ACHN (cell line): ENCODE data around the gene FANCE.

Experiments
- DNase-seq: peaks from one replicate; pipeline ENCODE4 v3.0.0-alpha.2; 2015
- in situ Hi-C: cut with HindIII; loops from 2 replicates; pipeline ENCODE4 v1.10.0; 2017; ENCODE audit warnings: low sequenced_read_pairs, low pct_ligation_motif_present, low pct_unique_long_range_greater_than_20kb

Gene FANCE, protein sequence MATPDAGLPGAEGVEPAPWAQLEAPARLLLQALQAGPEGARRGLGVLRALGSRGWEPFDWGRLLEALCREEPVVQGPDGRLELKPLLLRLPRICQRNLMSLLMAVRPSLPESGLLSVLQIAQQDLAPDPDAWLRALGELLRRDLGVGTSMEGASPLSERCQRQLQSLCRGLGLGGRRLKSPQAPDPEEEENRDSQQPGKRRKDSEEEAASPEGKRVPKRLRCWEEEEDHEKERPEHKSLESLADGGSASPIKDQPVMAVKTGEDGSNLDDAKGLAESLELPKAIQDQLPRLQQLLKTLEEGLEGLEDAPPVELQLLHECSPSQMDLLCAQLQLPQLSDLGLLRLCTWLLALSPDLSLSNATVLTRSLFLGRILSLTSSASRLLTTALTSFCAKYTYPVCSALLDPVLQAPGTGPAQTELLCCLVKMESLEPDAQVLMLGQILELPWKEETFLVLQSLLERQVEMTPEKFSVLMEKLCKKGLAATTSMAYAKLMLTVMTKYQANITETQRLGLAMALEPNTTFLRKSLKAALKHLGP

GRCh38 chr6:35452183-35453090 is at the start of gene FANCE:
FANCE (plus strand) TSS chr6:35452338; CDS start chr6:35452546, 208 bp downstream.
- peak; percentile 85 for DNase-seq

DNA sequence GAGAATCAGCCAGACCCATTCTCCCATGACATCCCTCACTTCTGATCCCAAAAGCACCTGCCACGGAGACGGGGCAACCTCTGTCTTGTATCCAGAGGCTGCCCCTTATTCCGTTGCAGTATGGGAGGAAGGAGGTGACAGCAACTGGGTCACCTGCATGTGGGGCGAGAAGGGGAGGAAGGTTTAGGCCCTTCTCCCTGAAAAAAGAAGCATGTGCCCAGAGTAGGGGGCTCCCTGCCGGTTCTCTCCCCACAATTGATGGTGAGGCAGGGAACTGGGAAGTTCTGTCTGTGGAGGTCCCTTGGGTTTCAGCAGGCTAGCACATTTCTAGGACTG is 49.3 kb upstream of the FANCE start:
- DNase-seq = no peak
- in situ Hi-C loops = no loop called here

More at GRCh38 chr6:35452183-35453090, at the start of gene FANCE:
- in situ Hi-C loops = no loop called here

DNA sequence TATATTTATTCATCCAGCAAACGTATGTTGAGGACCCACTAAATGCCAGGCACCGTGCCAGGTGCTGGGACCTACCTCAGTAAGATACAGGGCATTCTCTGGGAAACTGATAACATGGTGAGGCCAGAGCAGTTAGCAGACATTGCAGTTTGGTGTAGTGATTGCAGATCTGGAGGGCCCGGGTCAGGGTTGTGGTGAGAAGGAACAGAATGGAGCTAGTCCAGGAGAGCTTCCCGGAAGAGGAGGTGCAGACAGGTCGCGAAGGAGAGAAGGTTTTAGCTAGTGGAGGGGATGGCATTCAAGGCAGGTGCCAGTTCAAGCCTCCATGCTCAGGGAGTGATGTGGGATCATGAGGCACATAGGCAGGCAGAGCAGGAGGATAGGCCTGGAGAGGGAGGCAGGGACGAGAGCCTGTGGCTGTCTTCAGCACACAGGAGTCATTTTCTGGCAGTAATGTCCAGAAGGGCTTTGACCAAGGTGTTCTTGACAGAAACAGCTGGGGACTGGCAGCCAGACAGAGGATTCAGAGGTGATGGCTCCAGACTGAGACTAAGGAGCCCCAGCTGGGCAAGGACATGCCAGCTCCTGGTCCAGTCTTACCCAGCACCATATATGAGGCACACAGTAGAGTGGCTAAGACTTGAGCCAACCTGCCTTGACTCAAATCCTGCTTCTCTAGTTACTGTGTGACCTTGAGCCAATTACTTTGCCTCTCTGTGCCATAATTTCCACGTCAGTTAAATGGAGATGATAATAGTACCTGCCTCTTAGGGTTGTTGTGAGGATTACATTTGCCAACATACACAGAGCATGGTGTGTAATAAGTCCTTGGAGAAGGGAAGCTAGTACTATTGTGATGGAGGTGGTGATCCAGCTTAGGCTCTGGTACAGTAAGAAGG is 48.3 kb upstream of the FANCE start:
- in situ Hi-C loops = no loop called here

GRCh38 chr6:35406711-35407485 is 45.2 kb upstream of the FANCE start:
- in situ Hi-C loops = no loop called here
- no peak for DNase-seq

More for the DNA sequence above, 48.3 kb upstream of the FANCE start:
- DNase-seq = no peak

DNA sequence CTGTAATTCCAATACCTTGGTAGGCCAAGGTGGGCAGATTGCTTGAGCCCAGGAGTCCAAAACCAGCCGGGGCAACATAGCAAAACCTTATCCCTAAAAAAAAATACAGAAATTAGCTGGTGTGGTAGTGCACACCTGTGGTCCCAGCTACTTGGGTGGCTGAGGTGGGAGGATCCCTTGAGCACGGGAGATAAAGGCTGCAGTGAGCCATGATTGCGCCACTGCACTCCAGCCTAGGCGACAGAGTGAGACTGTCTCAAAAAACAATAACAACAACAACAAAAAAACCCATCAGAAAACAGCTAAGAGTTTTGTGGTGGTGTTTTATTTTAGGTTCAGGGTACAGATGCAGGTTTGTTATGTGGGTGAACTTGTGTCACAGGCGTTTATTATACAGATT is 42.9 kb upstream of the FANCE start:
- DNase-seq = no peak
- in situ Hi-C loops = no loop called here

- no peak for DNase-seq
- in situ Hi-C loops = no loop called here
Observed at GRCh38 chr6:35410131-35410530, 42.0 kb upstream of the FANCE start.

GRCh38 chr6:35411066-35411465 is 41.1 kb upstream of the FANCE start:
- DNase-seq = no peak
- in situ Hi-C loops = no loop called here

- no peak for DNase-seq
- in situ Hi-C loops = no loop called here
Observed at GRCh38 chr6:35412102-35412501, 40.0 kb upstream of the FANCE start.

- in situ Hi-C loops = no loop called here
- DNase-seq = no peak
Observed at GRCh38 chr6:35413911-35414310, 38.2 kb upstream of the FANCE start.

DNA sequence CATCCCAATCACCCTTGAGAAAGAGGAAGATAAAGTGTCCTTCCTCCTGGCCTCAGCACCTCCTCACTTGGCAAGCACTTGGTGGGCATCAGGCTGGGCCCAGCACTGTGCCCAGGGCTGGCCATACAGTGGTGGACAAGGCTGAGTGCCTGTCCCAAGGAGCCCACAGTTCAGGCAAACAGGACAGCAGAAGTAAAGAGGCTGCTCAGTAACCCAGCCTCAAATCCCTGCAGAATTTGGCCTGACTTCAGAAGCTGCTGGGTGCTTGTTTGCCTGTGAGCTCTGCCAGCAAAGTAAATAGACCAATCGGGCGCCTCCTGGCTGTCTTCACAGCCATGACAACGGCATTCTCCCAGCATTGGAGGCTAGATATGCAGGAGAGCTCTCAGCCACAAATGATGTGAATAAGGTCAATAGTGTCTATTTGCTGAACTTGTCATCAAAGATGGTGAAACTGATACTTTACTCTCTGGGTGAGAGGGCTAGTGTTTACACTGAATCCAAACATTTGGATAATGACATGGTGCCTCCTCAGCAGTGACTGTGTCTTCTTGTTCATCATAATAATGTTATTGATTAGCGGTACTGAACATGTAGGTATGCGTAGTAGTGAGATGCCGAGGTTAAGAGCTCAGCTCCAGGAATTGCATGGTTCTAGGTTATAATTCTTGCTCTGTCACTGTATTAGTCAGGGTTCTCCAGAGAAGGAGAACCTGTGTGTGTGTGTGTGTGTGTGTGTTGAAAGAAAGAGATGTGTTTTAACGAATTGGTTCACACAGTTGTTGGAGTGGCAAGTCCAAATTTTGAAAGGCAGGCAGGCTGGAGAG is 36.9 kb upstream of the FANCE start:
- in situ Hi-C loops = no loop called here

GRCh38 chr6:35417979-35418661 is 34.0 kb upstream of the FANCE start:
- no peak for DNase-seq

More for the DNA sequence above, 36.9 kb upstream of the FANCE start:
- peak; percentile 70 for DNase-seq

DNA sequence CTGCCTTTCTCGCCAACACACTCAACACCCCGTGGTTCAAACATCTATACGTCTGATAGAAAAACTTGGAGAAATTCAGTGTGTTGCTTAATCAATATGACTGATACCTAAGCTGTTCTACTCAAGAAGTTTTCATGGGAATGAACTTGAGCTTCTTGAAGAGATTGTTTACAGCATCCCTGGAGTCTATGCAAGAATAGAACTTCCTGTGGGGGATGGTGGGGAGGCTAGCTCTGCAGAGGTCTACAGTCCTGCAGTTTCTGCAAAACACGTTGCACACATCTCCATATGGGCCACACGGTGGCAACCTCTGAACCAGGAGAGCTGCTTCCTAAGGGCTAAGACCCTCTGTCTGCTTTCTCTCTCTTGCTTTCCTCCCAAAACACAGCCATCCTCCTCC is 32.7 kb upstream of the FANCE start:
- in situ Hi-C loops = no loop called here
- no peak for DNase-seq

More at GRCh38 chr6:35417979-35418661, 34.0 kb upstream of the FANCE start:
- in situ Hi-C loops = no loop called here

- no peak for DNase-seq
- in situ Hi-C loops = no loop called here
Observed at GRCh38 chr6:35419961-35420360, 32.2 kb upstream of the FANCE start.

DNA sequence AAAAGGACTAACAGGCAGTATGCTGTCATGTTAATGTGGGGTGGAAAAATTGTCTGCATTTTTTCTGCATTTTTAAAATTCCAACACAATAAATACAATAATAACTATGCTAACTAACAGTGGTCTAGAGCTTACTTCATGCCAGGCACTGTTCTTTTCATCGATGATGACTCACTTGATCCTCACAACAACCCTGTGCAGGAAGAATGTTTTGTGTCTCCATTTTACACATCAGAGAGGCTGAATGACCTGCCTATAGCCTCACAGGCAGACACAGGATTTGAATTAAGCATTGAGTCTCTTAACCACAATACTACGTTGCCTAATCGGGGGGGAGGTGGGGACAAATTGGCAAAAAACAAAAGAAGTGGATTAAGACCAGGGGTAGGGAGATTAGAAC is 26.9 kb upstream of the FANCE start:
- in situ Hi-C loops = loop anchor here (25.0 kb wide), 1 partner anchor 88 kb away; the partner anchor contains the start of gene PPARD
- peak; percentile 35 for DNase-seq

- DNase-seq = no peak
- in situ Hi-C loops = loop anchor here (25.0 kb wide), 1 partner anchor 89 kb away; the partner anchor contains the start of gene PPARD
Observed at GRCh38 chr6:35426074-35426473, 26.1 kb upstream of the FANCE start.

DNA sequence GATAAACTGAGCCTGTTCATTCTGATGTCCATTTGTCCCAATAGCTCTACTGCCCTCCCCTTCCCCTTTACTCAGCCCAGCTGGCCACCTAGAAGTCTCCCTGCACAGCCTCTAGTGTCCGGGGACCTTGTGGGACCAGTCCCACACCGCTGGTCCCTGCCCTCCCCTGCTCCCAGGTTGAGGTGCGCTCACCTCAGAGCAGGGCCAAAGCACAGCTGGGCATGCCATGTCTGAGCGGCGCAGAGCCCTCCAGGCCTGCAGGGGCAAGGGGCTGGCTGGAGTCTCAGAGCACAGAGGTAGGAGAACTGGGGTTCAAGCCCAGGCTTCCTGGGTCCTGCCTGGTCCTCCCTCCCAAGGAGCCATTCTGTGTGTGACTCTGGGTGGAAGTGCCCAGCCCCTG is 24.7 kb upstream of the FANCE start:
- in situ Hi-C loops = loop anchor here (25.0 kb wide), 1 partner anchor 90 kb away; the partner anchor contains the start of gene PPARD
- no peak for DNase-seq
